Measurements from ENCODE around the gene DPP7. TPM values are rescaled to one million over a fixed set of nuclear protein-coding genes. Genes with fewer than 3 reads are reported as not detected.
"Not testable (repeated sequence)": the region's sequence is repeated elsewhere in the genome, so short reads cannot be mapped to it uniquely, and the experiment has no call there.

The DPP7 gene
- total RNA-seq, 2 experiments from 2014 or later = 154 to 182 TPM

DNA sequence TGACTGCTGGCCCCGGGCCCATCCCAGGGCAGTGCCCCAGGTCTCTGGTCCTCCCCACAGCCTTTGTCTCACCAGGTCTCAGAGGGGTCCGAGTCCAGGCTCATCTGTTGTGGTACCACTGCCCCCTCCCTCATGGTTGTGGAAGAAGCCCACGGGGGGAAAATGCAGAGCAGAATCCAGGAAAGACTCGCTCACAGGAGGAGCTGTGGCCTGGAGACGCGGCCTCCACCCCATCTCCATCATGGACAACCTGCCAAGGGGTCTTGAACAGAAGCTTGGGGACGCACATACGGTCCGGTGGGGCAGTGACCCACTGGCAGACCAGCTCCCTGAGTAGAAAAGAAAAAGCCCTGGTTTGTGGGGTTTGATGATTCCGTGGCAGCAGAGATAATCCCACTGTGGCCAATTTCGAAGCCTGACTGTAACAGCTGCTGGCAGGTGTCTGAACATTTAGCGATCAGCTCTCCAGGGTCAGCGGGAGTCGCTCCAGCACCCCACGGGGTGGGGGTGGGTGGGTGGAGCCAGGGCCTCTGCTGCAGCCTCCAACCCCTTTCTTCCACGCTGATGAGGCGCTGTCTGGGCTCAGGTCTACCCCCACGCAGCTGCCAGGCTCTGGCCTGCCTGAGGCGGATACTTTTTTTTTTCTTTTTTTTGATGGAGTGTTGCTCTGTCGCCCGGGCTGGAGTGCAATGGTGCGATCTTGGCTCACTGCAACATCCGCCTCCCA, 22.5 kb upstream of the DPP7 start:
- ChIA-PET CTCF (ENCODE audit: unreplicated experiment) (interaction anchor here (0.6 to 0.7 kb wide), 2 partner anchors 31 to 104 kb away, joined by 3 read pairs; partner anchors contain the start of gene TUBB4B), POLR2A (interaction anchor here (0.9 to 1.2 kb wide), 2 partner anchors 7 to 13 kb away, joined by 3 to 4 read pairs; no protein-coding TSS in a partner anchor)
- intact Hi-C loops (cut with micrococcal nuclease; ENCODE audit: unreplicated experiment) = no loop called here
- Histone ChIP-seq H4K20me1 (ENCODE audit: insufficient read depth, low read length) (no peaks in the 10 kb centered on the region), H3K27ac (ENCODE audit: low read depth, low read length, poor library complexity, severe bottlenecking) (no peak overlapping the region), H3K36me3 (ENCODE audit: insufficient read depth, low read length) (no peaks in the 10 kb centered on the region), H3K9me2 (ENCODE audit: insufficient read depth, low read length) (no peaks in the 10 kb centered on the region), H2AFZ (ENCODE audit: low read length) (no peak overlapping the region), H3K4me3 (ENCODE audit: low read depth, low read length, poor library complexity, severe bottlenecking) (no peak overlapping the region), H3K9me3 (ENCODE audit: low read length) (no peaks in the 10 kb centered on the region), H3K4me2 (ENCODE audit: low read length) (no peak overlapping the region; the same call in 1 of the 2 replicates), H3K79me2 (ENCODE audit: insufficient read depth, low read depth, low read length) (no peaks in the 10 kb centered on the region), H3K4me1 (ENCODE audit: insufficient read depth, low read length, poor library complexity, severe bottlenecking) (peaks cover 26% of the 10 kb centered on the region)
- BruUV-seq (replicated peaks) = no TSS peak
- TF ChIP-seq, protein P1, sequence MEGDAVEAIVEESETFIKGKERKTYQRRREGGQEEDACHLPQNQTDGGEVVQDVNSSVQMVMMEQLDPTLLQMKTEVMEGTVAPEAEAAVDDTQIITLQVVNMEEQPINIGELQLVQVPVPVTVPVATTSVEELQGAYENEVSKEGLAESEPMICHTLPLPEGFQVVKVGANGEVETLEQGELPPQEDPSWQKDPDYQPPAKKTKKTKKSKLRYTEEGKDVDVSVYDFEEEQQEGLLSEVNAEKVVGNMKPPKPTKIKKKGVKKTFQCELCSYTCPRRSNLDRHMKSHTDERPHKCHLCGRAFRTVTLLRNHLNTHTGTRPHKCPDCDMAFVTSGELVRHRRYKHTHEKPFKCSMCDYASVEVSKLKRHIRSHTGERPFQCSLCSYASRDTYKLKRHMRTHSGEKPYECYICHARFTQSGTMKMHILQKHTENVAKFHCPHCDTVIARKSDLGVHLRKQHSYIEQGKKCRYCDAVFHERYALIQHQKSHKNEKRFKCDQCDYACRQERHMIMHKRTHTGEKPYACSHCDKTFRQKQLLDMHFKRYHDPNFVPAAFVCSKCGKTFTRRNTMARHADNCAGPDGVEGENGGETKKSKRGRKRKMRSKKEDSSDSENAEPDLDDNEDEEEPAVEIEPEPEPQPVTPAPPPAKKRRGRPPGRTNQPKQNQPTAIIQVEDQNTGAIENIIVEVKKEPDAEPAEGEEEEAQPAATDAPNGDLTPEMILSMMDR (conservative IDR thresholded peaks at IDR 0.05; ENCODE audit: low read length) = no peak
- no peak for DNase-seq (ENCODE audit: low spot score)

DNA sequence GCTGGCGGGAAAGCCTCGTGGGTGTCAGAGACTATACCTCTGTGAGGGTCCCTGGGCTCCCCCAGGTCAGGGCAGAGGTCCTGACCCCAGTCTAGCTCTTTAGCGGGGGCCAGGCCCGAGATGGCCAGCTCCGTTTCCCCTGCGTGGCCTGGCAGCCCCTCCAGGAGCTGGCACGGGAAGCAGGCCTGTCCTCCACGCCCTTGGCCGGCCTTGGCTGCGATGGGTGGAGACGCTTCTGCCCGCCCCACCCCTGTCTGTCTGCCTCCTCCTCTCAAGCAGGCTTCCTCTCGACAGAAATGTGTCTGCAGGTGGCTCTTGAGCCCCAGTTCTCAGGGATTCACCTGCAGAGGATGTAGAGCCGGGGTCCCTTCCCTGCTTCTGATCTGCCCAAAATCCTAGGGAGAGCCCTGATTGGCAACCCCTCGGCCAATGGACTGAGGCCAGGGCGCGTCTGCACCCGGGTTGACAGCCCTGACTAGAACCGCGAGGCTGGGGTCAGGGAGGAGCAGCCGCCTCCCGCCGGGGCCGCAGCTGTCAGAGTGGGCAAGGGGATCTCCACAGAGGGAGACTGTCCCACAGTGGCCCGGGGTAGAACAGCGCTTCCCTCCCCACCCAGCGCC, 21.8 kb upstream of the DPP7 start:
- Histone ChIP-seq H3K79me2 (ENCODE audit: insufficient read depth, low read depth, low read length) (no peaks in the 10 kb centered on the region), H3K4me3 (ENCODE audit: low read depth, low read length, poor library complexity, severe bottlenecking) (no peak overlapping the region), H3K27ac (ENCODE audit: low read depth, low read length, poor library complexity, severe bottlenecking) (no peak overlapping the region), H3K4me1 (ENCODE audit: insufficient read depth, low read length, poor library complexity, severe bottlenecking) (peaks cover 33% of the 10 kb centered on the region), H3K9me2 (ENCODE audit: insufficient read depth, low read length) (no peaks in the 10 kb centered on the region), H4K20me1 (ENCODE audit: insufficient read depth, low read length) (no peaks in the 10 kb centered on the region), H3K36me3 (ENCODE audit: insufficient read depth, low read length) (no peaks in the 10 kb centered on the region), H3K9me3 (ENCODE audit: low read length) (no peaks in the 10 kb centered on the region), H2AFZ (ENCODE audit: low read length) (no peak overlapping the region), H3K4me2 (ENCODE audit: low read length) (no peak overlapping the region; the same call in 1 of the 2 replicates)
- intact Hi-C loops (cut with micrococcal nuclease; ENCODE audit: unreplicated experiment) = no loop called here
- no peak for DNase-seq (ENCODE audit: low spot score)
- POLR2A ChIA-PET = no interaction called here
- TF ChIP-seq, protein P1 (conservative IDR thresholded peaks at IDR 0.05; ENCODE audit: low read length) = no peak
- no peak for TF ChIP-seq EZH2phosphoT487 (IDR thresholded peaks at IDR 0.05; ENCODE audit: borderline replicate concordance, low read depth, low read length)
- CTCF ChIA-PET (ENCODE audit: unreplicated experiment) = interaction anchor here (0.6 to 0.7 kb wide), 2 partner anchors 32 to 105 kb away, joined by 3 read pairs; partner anchors contain the start of gene TUBB4B
- no TSS peak for BruUV-seq (replicated peaks)

DNA sequence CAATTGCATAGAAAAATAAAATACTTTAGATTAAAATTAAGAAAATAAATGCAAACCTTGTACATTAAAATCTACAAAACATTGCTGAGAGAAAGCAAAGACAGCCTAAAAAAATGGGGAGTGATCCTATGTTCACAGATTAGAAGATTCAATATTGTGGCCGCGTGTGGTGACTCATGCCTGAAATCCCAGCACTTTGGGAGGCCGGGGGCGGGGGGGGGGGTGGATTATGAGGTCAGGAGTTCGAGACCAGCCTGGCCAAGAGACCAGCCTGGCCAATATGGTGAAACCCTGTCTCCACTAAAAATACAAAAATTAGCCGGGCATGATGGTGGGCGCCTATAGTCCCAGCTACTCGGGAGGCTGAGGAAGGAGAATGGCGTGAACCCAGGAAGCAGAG, 20.6 kb upstream of the DPP7 start:
- DNase-seq (ENCODE audit: low spot score); H3K4me3 ChIP-seq (ENCODE audit: low read depth, low read length, poor library complexity, severe bottlenecking); H4K20me1 ChIP-seq (ENCODE audit: insufficient read depth, low read length); H3K79me2 ChIP-seq (ENCODE audit: insufficient read depth, low read depth, low read length); H3K9me2 ChIP-seq (ENCODE audit: insufficient read depth, low read length); H3K4me2 ChIP-seq (ENCODE audit: low read length); H3K27ac ChIP-seq (ENCODE audit: low read depth, low read length, poor library complexity, severe bottlenecking); BruUV-seq (replicated peaks); H2AFZ ChIP-seq (ENCODE audit: low read length); H3K36me3 ChIP-seq (ENCODE audit: insufficient read depth, low read length); H3K9me3 ChIP-seq (ENCODE audit: low read length); intact Hi-C loops (cut with micrococcal nuclease; ENCODE audit: unreplicated experiment); CTCF ChIA-PET (ENCODE audit: unreplicated experiment): not testable (repeated sequence)
- POLR2A ChIA-PET = interaction anchor here (0.7 to 1.4 kb wide), 2 partner anchors 16 to 142 kb away, joined by 3 to 9 read pairs; no protein-coding TSS in a partner anchor
- peaks cover 43% of the 10 kb centered on the region for H3K4me1 ChIP-seq (ENCODE audit: insufficient read depth, low read length, poor library complexity, severe bottlenecking)

Data from OCI-LY7 (cell line).